ENCODE measurements around the gene PPM1E.

- TF ChIP-seq CTCF (IDR thresholded peaks at IDR 0.05) = no peak
- no peak for TF ChIP-seq POLR2A (IDR thresholded peaks at IDR 0.05)
These were observed 244.4 kb downstream of the PPM1E start for GRCh38 chr17:59000022-59000421.

Data from esophagus squamous epithelium (tissue), 4 donors.